T47D (cell line): ENCODE data around the gene LRPAP1.

ENCODE experiments used
- DNase-seq, 2 experiments: peaks; one replicate each; pipeline versions ENCODE4 v3.0.0 to v3.0.0-alpha.2; 2011 to 2012; ENCODE audit warnings: low read depth in 1 of 2, low spot score in 1 of 2
- JUND ChIP-seq: IDR thresholded peaks from 2 replicates; pipeline ENCODE4 v1.6.1; 2012; ENCODE audit warnings: low read depth
- in situ Hi-C: cut with HindIII; loops from 2 replicates; pipeline ENCODE4 v1.10.0; 2016; ENCODE audit warnings: low sequenced_read_pairs, low pct_unique_long_range_greater_than_20kb

The LRPAP1 gene

DNA sequence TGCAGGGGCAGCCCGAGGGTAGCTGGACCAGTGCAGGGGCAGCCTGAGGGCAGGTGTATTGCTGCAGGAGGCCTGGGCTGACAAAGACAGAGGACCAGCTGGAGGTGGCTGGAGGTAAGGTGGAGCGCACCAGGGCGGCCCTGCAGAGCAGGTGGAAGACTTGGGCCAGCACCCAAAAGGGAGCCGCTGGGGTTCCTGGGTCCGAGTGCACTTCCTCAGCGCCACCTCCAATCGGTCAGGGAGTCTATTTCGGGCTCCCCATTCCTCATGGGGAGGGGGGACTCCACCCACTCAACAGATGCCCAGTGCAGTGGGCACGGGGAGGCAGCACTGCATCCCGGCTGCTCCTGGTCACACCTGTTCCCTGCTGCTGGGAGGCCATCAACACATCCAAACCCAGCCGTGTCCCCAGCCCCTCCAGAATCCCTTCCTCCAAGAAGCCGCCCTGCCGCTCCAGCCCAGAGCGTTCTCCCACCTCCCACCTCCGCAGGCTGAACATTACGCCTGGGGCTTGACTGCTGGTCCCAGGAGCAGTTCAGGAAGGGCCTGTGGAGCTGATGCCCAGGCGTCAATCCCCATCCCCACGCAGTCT is 1.5 kb downstream of the LRPAP1 start:
- in situ Hi-C loops, result no loop called here
- TF ChIP-seq JUND, result no peak
- no peak for DNase-seq

DNA sequence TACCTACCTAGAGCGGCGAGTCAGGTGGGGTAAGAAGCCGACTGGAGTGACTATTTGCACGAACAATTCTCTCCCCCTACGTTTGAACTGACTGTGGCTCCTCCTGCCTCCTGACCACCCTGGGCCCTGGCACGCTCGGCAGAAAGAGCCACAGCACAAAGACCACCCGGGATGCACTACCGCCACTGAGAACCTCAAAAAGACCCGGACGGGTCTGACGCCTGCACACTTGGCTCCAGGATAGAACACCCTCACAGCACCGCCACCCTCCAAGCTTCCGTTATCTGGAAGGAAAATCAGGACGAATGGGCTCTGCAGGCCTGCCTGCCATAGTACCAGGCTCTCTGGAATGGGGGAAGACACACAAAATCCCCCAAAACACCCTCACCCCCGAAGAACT is 2.2 kb downstream of the LRPAP1 start:
- in situ Hi-C loops, result no loop called here
- no peak for TF ChIP-seq JUND
- no peak for DNase-seq

DNA sequence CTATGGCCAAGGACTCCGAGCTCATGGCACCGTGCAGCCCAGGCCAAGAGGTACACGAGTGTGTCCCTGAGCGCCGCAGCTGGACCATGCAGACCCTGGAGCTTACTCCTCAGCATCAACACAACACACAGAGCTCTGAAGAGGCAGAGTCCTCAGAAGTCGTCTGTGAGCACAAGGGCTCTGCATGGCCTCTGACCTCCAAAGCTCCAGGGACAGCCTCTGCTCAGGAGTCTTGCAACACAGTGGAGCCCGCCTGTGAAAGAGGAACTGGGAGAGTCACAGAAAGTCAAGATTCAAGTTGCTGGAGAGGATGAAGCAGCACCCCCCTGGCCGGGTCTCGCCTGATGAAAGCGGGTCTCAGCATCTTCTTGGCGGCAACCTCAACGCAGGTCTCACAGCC is 2.9 kb downstream of the LRPAP1 start:
- in situ Hi-C loops, result no loop called here
- no peak for TF ChIP-seq JUND
- DNase-seq, result no peak

DNA sequence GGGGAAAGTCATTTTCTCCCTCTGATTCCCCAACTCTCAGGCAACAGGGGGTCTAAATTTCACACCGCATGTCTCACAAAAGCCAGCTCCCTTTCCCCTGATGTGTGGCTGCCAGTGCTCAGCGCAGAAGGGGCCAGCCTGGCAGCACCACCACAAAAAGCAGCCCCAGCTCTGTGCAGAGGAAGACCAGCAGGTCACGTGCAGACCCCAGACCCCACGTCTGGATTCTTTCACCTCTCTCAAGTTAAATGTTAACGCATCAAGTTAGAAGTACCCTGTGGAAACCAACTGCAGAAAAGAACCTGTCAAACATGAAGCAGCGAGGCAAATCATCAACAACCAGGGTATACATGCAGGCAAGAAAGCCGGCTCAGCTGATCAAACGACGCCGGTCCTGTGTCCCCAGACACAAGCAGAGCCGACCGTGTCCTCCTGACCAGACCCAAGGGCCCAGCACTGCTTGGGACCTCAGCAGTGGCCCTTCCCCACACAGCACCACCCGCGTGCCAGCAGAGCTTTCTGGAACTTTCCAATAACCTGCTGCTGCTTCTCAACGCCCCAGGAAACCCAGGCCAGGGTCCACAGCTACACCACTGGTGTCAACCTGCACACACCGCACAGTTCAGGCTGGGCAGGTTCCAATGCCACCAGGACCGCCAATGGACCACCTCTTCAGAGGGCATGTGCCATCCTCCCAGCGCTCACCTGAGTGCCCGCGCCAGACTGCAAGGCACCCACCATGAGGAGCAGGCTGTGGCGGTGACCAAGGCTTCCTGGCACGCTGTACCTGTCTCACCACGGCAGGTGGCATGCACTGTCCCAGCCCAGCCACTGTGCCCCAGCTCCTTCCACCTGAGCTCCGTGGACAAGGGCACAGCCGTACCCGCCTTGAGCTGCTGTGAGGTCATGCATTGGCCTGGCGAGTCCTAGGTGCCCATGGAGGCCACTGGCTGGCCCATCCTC is 4.0 kb downstream of the LRPAP1 start:
- in situ Hi-C loops, result no loop called here
- no peak for TF ChIP-seq JUND
- no peak for DNase-seq

DNA sequence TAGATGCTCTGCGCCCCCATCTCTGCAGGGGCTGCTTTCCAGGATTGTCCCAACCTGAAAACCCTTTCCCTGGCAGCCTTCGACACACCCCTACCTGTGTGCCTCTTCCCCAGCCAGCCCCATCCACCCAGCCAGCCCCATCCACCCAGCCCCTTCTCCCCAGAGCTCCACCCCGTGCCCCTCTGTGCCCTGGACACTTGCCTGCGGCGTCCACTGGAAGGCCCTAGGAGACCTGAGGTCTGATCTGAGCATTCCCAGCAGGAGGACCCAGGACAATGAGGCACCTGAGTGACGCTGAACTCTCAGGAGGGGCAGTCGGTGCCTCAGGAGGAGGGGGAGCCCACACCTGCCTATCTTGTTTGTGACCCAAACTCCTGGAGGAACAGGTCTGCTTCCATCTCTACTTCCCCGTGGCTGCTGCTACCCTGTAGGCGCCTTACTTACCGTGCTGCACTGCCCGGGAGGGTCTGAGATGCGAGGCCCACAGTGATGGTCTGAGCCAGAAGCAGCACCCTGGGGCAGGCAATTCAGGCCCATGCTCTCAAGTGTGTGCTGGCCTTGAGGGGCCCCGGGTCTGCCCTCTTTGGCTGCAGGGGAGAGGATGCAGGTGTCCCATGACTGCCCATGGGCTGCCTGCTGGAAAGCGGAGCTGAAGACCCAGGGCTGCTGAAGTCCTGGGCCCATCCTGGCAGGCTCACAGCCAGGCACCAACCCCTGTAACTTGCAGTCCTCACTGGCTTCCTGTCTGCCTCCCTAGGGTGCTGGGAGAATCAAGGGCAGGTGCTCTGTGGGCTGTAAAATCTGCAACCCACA is 4.9 kb downstream of the LRPAP1 start:
- TF ChIP-seq JUND, result no peak
- in situ Hi-C loops, result no loop called here
- no peak for DNase-seq

DNA sequence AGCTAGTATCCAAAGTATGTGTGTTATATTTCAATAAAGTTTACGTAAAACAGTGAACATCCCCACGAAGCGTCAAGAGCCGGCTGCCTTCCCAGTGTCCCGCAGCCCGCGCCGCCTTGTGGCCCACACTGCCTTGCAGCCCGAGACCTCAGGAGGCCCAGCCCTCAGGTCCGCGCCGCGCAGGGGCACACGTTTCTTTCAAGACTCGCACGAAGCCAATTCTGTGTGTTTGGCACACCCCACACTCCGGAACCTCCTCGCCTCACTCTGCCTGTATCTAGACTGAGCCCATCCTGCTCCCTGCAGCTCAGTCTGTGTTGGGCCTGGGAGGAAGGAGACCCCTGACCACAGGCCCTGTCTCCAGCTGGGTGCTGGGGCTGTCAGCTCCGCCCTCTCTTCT is 5.8 kb downstream of the LRPAP1 start:
- in situ Hi-C loops, result no loop called here
- no peak for DNase-seq
- TF ChIP-seq JUND, result no peak

DNA sequence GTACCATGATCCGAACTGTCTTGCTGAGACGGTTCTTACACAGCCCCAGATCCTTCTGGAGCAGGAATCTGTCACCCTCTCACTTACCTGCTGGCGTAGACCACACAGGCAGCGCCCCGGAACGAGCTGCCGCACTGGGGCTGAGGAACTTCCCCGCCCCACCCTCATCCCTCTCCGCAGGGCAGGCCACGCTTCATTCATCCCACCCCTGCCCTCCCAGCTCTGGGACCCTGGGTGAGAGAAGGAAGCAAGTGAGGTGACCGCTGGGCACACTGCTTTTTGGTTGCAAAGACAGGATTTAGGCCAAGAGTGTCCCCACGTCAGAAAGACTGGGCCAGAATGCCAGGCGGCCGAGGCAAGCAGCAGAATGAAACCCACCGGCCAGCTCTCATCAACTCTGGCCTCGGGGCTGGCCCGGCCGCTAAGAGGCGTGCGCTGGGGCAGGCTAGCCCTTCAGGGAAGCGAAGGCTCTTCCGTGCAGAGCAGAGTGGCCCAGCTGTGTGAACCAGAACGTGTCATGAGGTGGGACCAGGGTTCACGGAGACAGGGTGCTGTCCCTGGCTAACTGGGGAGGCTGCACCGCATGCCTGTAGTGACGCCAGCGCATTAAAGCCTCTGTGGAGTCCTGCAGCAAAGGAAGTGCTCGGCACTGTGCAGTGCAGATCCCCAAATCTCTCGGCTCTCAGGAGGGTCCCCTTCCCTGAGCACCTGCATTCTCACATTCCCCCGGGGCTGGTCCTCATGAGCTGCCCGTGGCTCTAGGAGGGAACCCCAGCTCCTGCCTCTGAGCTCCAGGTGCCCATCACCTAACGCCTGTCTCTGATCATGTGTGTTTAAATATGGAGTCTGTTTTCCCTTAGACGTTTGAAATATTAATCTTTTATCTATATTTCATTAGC is 6.4 kb downstream of the LRPAP1 start:
- in situ Hi-C loops, result no loop called here
- TF ChIP-seq JUND, result no peak
- no peak for DNase-seq

DNA sequence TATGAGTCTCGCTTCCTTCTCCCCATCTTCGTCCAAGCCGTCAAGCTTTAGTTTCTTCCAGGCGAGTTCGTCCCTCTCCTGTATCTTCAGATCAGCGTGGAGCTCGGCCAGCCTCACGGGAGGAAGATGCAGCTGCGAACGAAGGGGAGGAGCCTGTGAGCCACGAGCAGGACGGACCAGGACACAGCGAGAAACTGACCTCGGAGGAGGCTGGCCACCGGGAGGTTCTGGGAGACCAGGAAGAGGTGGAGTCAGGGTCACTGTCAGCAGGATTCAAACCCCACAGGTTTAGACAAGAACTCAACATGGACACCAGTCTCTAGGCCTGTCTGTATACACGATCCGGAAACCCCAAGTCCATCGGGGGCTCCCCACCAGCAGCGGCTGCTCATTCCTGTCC is 7.3 kb downstream of the LRPAP1 start:
- no peak for TF ChIP-seq JUND
- DNase-seq, result no peak
- in situ Hi-C loops, result no loop called here

DNA sequence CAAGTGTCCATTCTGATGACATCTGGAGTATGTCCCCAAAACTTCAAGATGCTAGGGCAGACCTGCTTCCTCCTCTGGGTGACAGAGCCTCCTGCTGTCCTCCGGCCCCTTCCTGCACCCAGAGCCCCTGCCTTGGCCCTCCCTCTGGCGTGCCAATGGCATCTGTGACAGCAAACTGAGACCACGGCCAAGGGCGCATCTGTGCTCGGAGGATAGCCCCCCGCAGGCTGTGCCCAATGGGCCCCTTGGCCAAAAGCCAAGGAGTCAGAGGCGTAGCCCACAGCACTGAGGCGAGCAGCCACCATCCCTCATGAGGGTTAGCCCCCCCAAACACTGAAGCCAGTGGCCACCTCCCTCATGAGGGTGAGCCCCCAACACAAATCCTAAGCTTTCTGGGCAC is 7.9 kb downstream of the LRPAP1 start:
- TF ChIP-seq JUND, result no peak
- no peak for DNase-seq
- in situ Hi-C loops, result no loop called here

DNA sequence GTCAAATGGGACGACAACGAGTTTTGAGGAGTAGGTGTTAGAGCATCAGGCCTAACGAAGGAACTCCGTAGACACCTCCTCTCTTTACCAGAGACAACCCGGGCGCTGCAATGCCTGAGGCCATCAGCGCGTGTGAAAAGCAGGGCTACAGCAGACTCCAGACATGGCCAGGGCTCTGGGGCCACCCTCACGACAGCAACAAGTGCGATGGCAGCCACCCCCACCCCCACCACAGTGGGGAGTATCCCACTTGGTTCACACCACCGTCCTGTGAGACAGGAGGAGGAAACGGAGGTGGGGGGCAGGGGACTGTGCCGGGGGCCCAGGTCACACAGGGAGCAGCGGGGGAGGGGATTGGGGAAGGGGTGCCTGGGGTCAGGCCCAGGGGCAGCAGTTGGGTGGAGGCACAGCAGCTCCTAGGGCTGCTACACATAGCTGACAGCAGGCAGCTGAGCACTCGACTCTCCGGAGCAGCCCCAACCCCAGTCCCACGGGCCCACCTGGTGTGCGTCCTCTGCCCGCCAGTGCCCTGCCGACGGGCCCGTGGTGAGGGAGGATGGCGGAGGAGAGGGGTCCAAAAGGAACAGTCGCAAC is 8.5 kb downstream of the LRPAP1 start:
- TF ChIP-seq JUND, result no peak
- in situ Hi-C loops, result no loop called here
- no peak for DNase-seq

DNA sequence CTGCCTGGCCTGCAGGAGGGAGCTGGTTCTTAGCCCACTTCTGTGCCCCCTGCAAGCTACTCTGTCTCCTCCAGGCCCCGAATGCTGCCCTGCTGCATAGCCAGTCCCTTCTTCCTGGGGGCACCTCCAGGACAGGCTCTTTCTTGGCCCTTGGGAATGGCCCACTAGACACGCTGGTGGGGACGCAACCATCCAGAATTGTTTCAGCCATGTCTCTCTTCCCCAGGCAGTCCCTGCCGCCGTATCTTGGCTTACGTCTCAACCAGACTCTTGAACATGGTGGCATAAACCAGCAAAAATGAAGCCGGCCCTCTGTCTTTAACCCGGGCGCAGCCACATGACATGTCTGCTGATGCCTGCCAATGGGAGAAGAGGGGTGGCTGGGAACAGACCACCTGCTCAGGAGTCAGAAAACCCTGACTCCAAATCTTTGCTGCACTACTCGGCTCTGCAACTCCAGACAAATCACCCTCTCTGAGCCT is 9.0 kb downstream of the LRPAP1 start:
- no peak for TF ChIP-seq JUND
- no peak for DNase-seq
- in situ Hi-C loops, result no loop called here
